M059J (cell line): Measurements from ENCODE around the gene EEF1A2. TPM values are rescaled to one million over a fixed set of nuclear protein-coding genes. Genes with fewer than 3 reads are reported as not detected.
A peak's percentile ranks its signal among the peaks of the same experiment; 100 is the strongest.

Experiments used
- DNase-seq: peaks from one replicate; pipeline ENCODE4 v3.0.0-alpha.2; 2012; ENCODE audit warnings: low read depth
- total RNA-seq: library from RNA; depleted of rRNA; stranded (reverse); fragments of >200 nt; shearing (Covaris generic); gene quantifications from 2 replicates; pipeline ENCODE4 v1.2.3, GENCODE V29; 2014

Gene EEF1A2
- total RNA-seq, 1 experiment from 2014 or later: 260 TPM

- peak; percentile 47 for DNase-seq
These were observed 45.9 kb downstream of the EEF1A2 start for GRCh38 chr20:63452821-63453523.

GRCh38 chr20:63452341-63452740 lies 46.5 kb downstream of the EEF1A2 start:
- DNase-seq: no peak

DNA sequence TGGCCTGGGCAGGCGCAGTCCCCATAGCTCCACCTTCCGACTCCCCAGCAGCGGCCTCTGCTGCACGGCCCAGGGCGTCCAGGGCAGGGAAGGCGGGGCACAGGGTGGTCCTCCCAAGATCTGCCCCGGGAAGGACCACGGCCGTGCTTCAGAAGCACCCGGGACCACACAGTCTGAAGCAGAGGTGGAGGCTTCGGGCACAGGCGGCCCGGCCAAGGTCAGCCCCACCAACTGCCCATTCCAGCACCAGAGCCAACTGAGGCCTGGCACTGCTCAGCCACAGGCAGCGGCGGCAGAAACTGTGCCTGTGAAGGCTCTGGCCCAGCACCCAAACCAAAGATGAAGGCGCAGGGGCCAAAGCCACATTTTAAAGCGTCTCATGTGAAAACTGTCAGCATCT lies 47.1 kb downstream of the EEF1A2 start:
- DNase-seq: no peak

DNA sequence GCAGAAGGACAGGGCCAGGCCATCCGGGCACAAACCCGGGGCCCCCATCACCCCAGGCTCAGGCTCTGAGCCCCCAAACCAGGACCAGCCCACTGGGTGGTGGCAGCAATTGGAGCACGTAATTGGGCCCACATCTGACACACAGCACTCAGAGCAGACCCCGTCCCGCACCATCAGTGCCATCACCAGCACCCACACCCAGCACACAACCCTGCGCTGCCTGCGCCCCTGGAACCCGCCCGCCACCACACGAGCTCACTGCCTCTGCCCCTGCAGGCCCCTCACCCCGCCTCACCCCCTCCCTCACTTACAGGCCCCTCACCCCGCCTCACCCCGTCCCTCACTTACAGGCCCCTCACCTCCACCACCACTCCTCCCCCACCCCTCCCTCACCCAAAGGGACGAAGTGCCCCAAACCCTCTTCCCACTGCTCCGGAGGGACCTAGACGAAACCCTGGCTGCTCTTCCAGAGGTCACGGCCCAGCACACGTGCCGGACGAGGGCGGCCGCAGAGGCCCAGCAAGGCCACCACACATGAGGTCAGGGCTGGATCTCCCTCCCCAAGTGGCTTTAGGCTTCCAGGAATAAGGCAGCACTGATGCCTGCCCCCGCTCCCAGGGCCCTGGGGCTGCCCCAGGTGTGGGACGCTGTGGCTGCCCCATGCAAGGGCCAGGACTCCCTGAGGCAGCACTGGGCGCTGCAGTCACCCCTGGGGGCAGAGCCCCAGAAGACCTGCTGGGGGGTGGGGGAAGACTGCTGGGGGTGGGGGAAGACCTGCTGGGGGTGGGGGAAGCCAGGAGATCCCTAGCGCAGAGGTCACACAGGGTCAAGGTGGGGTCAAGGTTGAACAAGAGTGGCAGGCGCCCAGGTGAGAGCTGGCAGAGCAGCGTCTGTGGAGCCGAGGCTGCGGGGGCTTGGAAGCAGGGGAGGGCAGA lies 48.8 kb downstream of the EEF1A2 start:
- no peak for DNase-seq

DNA sequence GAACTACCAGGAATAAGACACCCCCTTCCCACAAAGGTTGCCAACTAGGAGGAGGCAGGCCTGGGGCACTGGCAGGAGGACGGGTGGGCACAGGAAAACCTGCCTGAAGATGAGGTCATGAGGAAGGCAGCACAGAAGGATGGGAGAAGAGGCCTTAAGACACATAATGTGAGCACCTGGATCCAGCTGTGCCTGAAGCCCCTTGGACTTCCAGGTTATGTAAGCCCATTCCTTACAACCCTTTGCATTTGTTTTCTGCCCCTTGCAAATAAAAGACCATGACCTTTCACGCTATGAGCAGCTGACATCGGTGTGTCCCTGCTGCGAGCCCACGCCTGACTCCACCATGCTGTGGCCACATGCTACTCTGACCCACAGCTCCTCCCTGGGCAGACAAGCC lies 49.9 kb downstream of the EEF1A2 start:
- DNase-seq: no peak

- DNase-seq: no peak
These were observed 50.9 kb downstream of the EEF1A2 start for GRCh38 chr20:63448031-63448430.

GRCh38 chr20:63447320-63447719 lies 51.6 kb downstream of the EEF1A2 start:
- no peak for DNase-seq

DNA sequence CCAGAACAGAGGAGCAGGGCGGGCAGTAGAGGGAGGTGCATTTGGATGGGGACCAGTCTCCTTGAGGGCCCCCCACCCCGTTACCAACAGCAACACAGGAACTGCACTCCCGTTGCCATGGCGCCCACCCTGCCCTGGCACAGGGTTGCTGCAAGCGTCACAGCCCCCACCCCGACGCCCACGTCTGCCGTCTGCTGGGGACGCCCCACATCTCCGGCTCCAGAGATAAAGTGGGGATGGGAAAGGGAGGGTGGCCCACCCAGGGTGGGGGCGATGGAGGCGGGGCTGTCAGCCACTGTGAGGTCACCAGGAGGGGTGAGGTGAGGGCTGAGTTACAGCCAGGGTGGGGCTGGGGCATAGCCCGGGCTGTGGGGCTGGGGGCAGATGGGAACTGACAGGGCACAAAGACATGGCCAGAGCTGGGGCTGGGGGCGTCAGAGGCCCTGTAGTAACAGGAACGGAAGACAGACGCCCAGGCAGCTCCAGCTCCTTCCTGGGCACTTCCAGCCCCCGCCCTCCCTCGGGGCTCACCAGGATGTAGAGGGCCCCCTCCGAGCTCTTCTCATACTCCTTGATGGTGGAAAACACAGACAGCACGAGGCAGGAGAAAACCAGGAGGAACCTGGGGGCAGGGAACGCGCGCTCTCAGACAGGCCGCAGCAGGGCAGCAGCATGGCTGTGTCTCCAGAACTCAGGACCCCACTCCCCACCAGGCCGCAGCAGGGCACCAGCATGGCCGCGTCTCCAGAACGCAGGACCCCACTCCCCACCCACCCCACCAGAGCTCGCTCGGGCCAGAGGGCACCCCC lies 52.5 kb downstream of the EEF1A2 start:
- no peak for DNase-seq

GRCh38 chr20:63445075-63445734 lies 53.7 kb downstream of the EEF1A2 start:
- DNase-seq: no peak

- no peak for DNase-seq
These were observed 54.3 kb downstream of the EEF1A2 start for GRCh38 chr20:63444548-63444947.

DNA sequence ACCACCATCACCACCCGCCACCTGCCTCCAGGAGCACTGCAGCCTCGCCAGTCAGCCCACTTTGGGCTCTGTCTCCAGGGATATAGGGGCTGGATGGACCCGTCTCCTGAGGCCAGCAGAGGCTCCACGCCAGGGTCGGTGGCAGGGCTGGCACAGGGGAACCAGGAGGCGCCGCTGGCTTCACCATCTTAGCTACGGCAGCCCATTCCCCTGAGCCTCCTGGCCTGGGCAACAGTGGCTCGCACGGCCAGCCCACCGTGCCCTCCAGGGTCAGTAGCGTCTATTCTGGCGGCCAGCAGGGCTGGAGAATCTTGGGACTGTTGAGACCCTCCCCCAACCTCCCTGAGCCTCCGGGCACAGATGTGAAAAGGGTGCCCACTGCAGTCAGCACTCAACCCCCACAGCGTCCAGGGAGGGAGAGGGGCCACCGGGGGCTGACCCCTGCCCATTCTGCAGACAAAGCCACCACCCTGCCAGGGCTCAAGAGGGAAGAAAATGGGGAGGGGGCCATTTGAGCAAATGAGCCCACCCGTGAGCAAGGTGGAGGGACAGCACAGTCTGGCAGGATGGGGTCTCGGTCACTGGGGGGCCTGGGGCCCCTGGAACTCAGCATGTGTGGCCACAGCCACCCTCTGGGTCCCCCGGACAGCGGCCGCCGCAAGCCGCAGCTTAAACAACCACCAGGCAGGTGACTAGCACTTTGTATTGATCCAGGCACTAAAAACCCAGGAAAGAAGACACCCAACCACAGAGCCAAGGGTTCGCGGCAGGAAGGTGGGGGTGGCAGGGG lies 55.1 kb downstream of the EEF1A2 start:
- no peak for DNase-seq

- DNase-seq: peak; percentile 54
These were observed 56.8 kb downstream of the EEF1A2 start for GRCh38 chr20:63442100-63442493.

GRCh38 chr20:63441136-63442099 lies 57.5 kb downstream of the EEF1A2 start:
- no peak for DNase-seq

GRCh38 chr20:63440366-63440955 lies 58.4 kb downstream of the EEF1A2 start:
- DNase-seq: no peak

DNA sequence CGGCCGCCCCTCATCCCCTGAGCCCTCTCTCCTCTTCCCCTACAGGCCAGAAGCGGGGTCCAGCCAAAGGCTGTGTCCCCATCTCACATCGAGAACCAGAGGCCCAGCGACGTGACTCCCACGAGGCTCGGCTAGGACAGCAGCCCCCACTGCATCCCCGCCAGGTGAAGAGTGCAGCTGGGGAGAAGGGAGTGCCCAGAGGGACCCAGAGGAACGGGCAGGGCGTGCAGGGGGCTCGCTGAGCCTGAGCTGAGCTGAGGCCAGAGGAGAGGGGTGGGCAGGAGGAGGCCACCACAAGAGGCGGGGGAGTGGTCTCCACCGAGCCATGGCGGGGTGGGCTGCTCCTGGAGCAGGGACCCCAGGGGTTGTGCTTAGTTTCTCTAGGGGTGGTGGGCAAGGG lies 59.0 kb downstream of the EEF1A2 start:
- no peak for DNase-seq

DNA sequence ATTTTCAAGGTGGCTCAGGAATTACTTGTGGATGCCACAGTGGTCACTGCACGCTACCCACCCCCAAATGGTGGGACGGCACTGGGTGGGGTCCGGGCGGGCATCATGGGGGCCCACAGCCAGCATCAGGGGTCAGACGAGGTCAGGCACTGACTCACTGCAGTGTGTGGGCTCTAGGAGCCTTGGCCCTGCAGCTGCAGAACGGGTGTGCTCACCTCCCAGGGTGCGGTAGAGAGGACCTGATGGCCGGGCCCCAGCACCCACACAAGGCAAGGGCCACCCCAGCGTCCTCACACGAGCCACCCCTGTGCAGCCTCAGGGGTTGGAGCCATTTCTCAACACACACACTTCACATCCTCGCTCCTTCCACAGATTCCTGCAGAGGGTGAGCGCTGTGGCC lies 60.8 kb downstream of the EEF1A2 start:
- no peak for DNase-seq
